ENCODE measurements around the gene RALY. TPM values are rescaled to one million over a fixed set of nuclear protein-coding genes. Genes with fewer than 3 reads are reported as not detected.

RALY gene
- total RNA-seq, result 10 to 100 TPM; 37.9 to 49.3 TPM

GRCh38 chr20:33993576-33994221, at the start of gene RALY:
Gene RALY, plus strand, starts transcription at chr20:33993911. Its CDS starts 78,164 bp downstream, at chr20:34072075.
- DNase-seq (peak in 2 of 4 donors; percentile 97 to 98), ATAC-seq (peak; percentile 88)
- intact Hi-C loops (cut with DNase I), result no loop called here
- WGBS, 2 donors, result 0% methylated on average over 20 to 72 of the region's 72 CpGs
- Histone ChIP-seq H3K4me3 (peak within 1 kb of the TSS; percentile 72 to 96), H3K4me1 (peaks cover 60% of the 10 kb centered on the region), H3K27me3 (no peaks in the 10 kb centered on the region), H3K9me3 (no peaks in the 10 kb centered on the region), H3K27ac (peak within 1 kb of the TSS; percentile 88 to 97 (median 96)), H3K36me3 (replicated peaks in 1 of 2; ENCODE audit: insufficient read depth in 1 of 2, low read depth in 2 of 2) (no peaks in the 10 kb centered on the region)
- no peak for TF ChIP-seq CTCF (IDR thresholded peaks at IDR 0.05)
- TF ChIP-seq POLR2A (IDR thresholded peaks at IDR 0.05), result peak; percentile 83 to 95 (median 91)

- H3K4me1 ChIP-seq, result no peaks in the 10 kb centered on the region
- H3K27ac ChIP-seq, result no peak overlapping the region
- H3K9me3 ChIP-seq, result peaks cover 0 to 18% (median 0%) of the 10 kb centered on the region in 3 donors
- DNase-seq, result no peak
- intact Hi-C loops (cut with DNase I), result no loop called here
- no peak for ATAC-seq
- H3K27me3 ChIP-seq, result no peaks in the 10 kb centered on the region
- TF ChIP-seq POLR2A (IDR thresholded peaks at IDR 0.05), result no peak
- no peak for TF ChIP-seq CTCF (IDR thresholded peaks at IDR 0.05)
- WGBS, 2 donors, result 71% methylated on average over 5 of the region's 5 CpGs
- no peak overlapping the region for H3K4me3 ChIP-seq
- no peaks in the 10 kb centered on the region for H3K36me3 ChIP-seq (replicated peaks in 1 of 2; ENCODE audit: insufficient read depth in 1 of 2, low read depth in 2 of 2)
Observed at GRCh38 chr20:33944914-33945313, 48.8 kb upstream of the RALY start.

GRCh38 chr20:33945391-33946081, 48.2 kb upstream of the RALY start:
- no peak for ATAC-seq
- no peak overlapping the region for H3K27ac ChIP-seq
- intact Hi-C loops (cut with DNase I), result no loop called here

GRCh38 chr20:33947709-33948295, 45.9 kb upstream of the RALY start:
- no peaks in the 10 kb centered on the region for H3K27me3 ChIP-seq
- 33 to 38% methylated on average over 2 of the region's 2 CpGs for WGBS, 2 donors
- no peak overlapping the region for H3K27ac ChIP-seq
- peaks cover 0 to 18% (median 0%) of the 10 kb centered on the region in 3 donors for H3K9me3 ChIP-seq
- ATAC-seq (no peak), DNase-seq (peak in 2 of 4 donors; percentile 9 to 12)
- H3K4me1 ChIP-seq, result no peaks in the 10 kb centered on the region
- TF ChIP-seq POLR2A (IDR thresholded peaks at IDR 0.05), result no peak
- TF ChIP-seq CTCF (IDR thresholded peaks at IDR 0.05), result peak in 5 of 7 experiments; percentile 18 to 33 (median 28)
- no peak overlapping the region for H3K4me3 ChIP-seq
- intact Hi-C loops (cut with DNase I), result no loop called here
- H3K36me3 ChIP-seq (replicated peaks in 1 of 2; ENCODE audit: insufficient read depth in 1 of 2, low read depth in 2 of 2), result no peaks in the 10 kb centered on the region

More at GRCh38 chr20:33945391-33946081, 48.2 kb upstream of the RALY start:
- TF ChIP-seq CTCF (IDR thresholded peaks at IDR 0.05) (no peak), POLR2A (IDR thresholded peaks at IDR 0.05) (no peak)
- Histone ChIP-seq H3K4me3 (no peak overlapping the region), H3K36me3 (replicated peaks in 1 of 2; ENCODE audit: insufficient read depth in 1 of 2, low read depth in 2 of 2) (no peaks in the 10 kb centered on the region), H3K4me1 (no peaks in the 10 kb centered on the region), H3K27me3 (no peaks in the 10 kb centered on the region), H3K9me3 (peaks cover 0 to 18% (median 0%) of the 10 kb centered on the region in 3 donors)
- no peak for DNase-seq
- 72 to 76% methylated on average over 5 of the region's 5 CpGs for WGBS, 2 donors

Measured in body of pancreas (tissue), 4 donors.